Trophoblast cell (in vitro differentiated cells and primary cell): ENCODE measurements around the gene RAPGEF1.

Experiments
- DNase-seq, 2 donors: peaks; one replicate each; pipeline ENCODE4 v3.0.0-alpha.2; 2016
- H2AFZ ChIP-seq: 2 replicates; pipeline ENCODE4 v1.6.1; 2013; ENCODE audit warnings: low read length, moderate library complexity, mild to moderate bottlenecking; ENCODE audit not compliant: insufficient read depth, poor library complexity
- H2AK5ac ChIP-seq: 2 replicates; pipeline ENCODE4 v1.6.1; 2013; ENCODE audit warnings: mild to moderate bottlenecking, low read length
- H2BK120ac ChIP-seq: 2 replicates; pipeline ENCODE4 v1.6.1; 2013; ENCODE audit warnings: low read length, mild to moderate bottlenecking, moderate library complexity; ENCODE audit not compliant: insufficient read depth, poor library complexity
- H2BK12ac ChIP-seq: 2 replicates; pipeline ENCODE4 v1.6.1; 2013; ENCODE audit warnings: mild to moderate bottlenecking, low read length, moderate library complexity
- H2BK5ac ChIP-seq: 2 replicates; pipeline ENCODE4 v1.6.1; 2013; ENCODE audit warnings: low read length, low read depth, moderate library complexity, mild to moderate bottlenecking; ENCODE audit not compliant: poor library complexity
- H3K14ac ChIP-seq: 2 replicates; pipeline ENCODE4 v1.6.1; 2013; ENCODE audit warnings: mild to moderate bottlenecking, low read length
- H3K18ac ChIP-seq: 2 replicates; pipeline ENCODE4 v1.6.1; 2013; ENCODE audit warnings: mild to moderate bottlenecking, low read length
- H3K23ac ChIP-seq: 2 replicates; pipeline ENCODE4 v1.6.1; 2013; ENCODE audit warnings: low read length
- H3K27ac ChIP-seq: 2 replicates; pipeline ENCODE4 v1.5.1; 2013; ENCODE audit warnings: low read depth, mild to moderate bottlenecking, inconsistent platforms, low read length, moderate library complexity
- H3K27me3 ChIP-seq: 2 replicates; pipeline ENCODE4 v1.6.1; 2013; ENCODE audit warnings: inconsistent platforms, mild to moderate bottlenecking, low read length, moderate library complexity; ENCODE audit not compliant: insufficient read depth
- H3K36me3 ChIP-seq, 2 experiments: 1 replicate in 1 of 2; 2 replicates in 1 of 2; pipeline ENCODE4 v1.6.1; 2013; ENCODE audit warnings: low read length in 2 of 2, mild to moderate bottlenecking in 2 of 2, moderate library complexity in 1 of 2; ENCODE audit not compliant: insufficient read depth in 2 of 2, control insufficient read depth in 1 of 2
- H3K4ac ChIP-seq: 2 replicates; pipeline ENCODE4 v1.6.1; 2013; ENCODE audit warnings: low read depth, mild to moderate bottlenecking, low read length, moderate library complexity
- H3K4me1 ChIP-seq, 2 experiments: 1 replicate in 1 of 2; 2 replicates in 1 of 2; pipeline ENCODE4 v1.6.1; 2013; ENCODE audit warnings: low read length in 2 of 2, mild to moderate bottlenecking in 2 of 2, moderate library complexity in 1 of 2; ENCODE audit not compliant: insufficient read depth in 2 of 2, control insufficient read depth in 1 of 2
- H3K4me2 ChIP-seq: 2 replicates; pipeline ENCODE4 v1.6.1; 2013; ENCODE audit warnings: inconsistent platforms, mild to moderate bottlenecking, low read length, moderate library complexity
- H3K4me3 ChIP-seq: 2 replicates; pipeline ENCODE4 v1.5.1; 2013; ENCODE audit warnings: mild to moderate bottlenecking, low read depth, low read length, inconsistent platforms
- H3K79me1 ChIP-seq: one replicate; pipeline ENCODE4 v1.6.1; 2013; ENCODE audit warnings: low read length
- H3K79me2 ChIP-seq: 2 replicates; pipeline ENCODE4 v1.6.1; 2013; ENCODE audit warnings: low read length, mild to moderate bottlenecking; ENCODE audit not compliant: control insufficient read depth, insufficient read depth, poor library complexity
- H3K9ac ChIP-seq: 2 replicates; pipeline ENCODE4 v1.6.1; 2013; ENCODE audit warnings: mild to moderate bottlenecking, low read length
- H3K9me3 ChIP-seq: 2 replicates; pipeline ENCODE4 v1.6.1; 2013; ENCODE audit warnings: low read depth, mild to moderate bottlenecking, control low read depth, inconsistent platforms, low read length; ENCODE audit not compliant: insufficient read depth
- H4K12ac ChIP-seq: 2 replicates; pipeline ENCODE4 v1.6.1; 2013; ENCODE audit warnings: low read depth, mild to moderate bottlenecking, low read length, moderate library complexity
- H4K8ac ChIP-seq: 2 replicates; pipeline ENCODE4 v1.6.1; 2013; ENCODE audit warnings: low read depth, mild to moderate bottlenecking, low read length, moderate library complexity
- H4K91ac ChIP-seq: one replicate; pipeline ENCODE4 v1.6.1; 2013; ENCODE audit warnings: low read depth, mild to moderate bottlenecking, low read length, moderate library complexity
- WGBS: extraction: QIAGEN DNeasy Blood & Tissue Kit; methylation state at CpG from one replicate; pipeline ENCODE4 v1.1.7; 2013; ENCODE audit warnings: missing lambda C conversion rate; ENCODE audit not compliant: insufficient read length, insufficient coverage; ENCODE audit errors: extremely low coverage; 5-methylcytosine and 5-hydroxymethylcytosine counted together

The RAPGEF1 gene

DNA sequence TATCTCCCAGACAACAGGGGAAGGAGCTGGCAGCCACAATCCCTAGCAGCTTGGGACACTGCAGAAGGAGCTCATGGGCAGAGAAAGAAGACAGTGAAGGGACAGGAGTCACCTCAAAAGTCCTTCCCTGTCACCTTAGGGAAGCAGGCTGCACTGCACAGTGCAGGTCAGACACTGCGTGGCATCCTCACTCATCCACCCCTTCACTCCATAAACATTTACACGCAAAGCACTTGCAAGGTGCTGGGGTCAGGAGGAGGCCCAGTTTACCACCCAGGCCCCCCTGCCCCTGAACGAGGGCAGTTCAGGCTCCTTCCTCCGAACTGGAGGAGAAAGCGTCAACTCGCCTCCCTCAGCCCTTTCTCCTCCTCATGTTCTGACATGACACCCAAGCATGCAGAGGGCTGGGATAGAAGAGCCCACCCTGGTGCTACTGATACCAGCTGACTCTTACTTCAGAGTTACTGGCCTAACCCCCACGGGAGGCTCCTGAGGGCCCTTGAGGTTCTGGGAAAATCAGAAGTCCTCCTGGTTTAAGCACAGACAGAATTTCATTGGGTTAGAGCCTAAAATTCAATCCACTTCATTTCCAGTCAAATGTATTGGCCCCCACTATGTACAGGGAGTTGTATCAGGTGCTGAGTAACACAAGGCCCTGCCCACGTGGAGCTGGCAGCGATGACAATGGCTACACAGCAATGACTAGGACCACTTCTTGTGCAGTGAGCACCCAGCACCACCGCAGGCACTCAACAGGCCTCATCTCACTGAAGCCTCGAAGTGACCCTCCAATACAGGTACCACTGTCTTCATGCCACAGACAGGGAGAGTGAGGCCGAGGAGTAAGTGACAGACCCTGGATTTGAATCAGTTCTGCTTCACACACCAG, 70.4 kb downstream of the RAPGEF1 start:
- peak overlapping the region; percentile 0 for H2BK5ac ChIP-seq
- H3K79me1 ChIP-seq: peaks cover 27% of the 10 kb centered on the region
- H2BK12ac ChIP-seq: peak overlapping the region; percentile 21
- no peak overlapping the region for H3K23ac ChIP-seq
- H3K36me3 ChIP-seq: peaks cover 0 to 2% of the 10 kb centered on the region in 2 experiments
- no peak overlapping the region for H2AFZ ChIP-seq
- WGBS: no CpG with 5 or more reads among the region's 12 CpGs
- peak overlapping the region; percentile 41 for H2AK5ac ChIP-seq
- peaks cover 53 to 66% of the 10 kb centered on the region in 2 experiments for H3K4me1 ChIP-seq
- H3K27ac ChIP-seq: no peak overlapping the region
- H3K9ac ChIP-seq: no peak overlapping the region
- H3K79me2 ChIP-seq: peaks cover 13% of the 10 kb centered on the region
- peak overlapping the region; percentile 18 for H4K8ac ChIP-seq
- no peak overlapping the region for H3K4me2 ChIP-seq
- H2BK120ac ChIP-seq: peak overlapping the region; percentile 15
- H3K9me3 ChIP-seq: no peaks in the 10 kb centered on the region
- H4K12ac ChIP-seq: no peak overlapping the region
- peak overlapping the region; percentile 43 for H3K18ac ChIP-seq
- H3K4ac ChIP-seq: peak overlapping the region; percentile 50
- H3K4me3 ChIP-seq: peak overlapping the region; percentile 11
- H4K91ac ChIP-seq: peak overlapping the region; percentile 13
- DNase-seq: no peak
- H3K27me3 ChIP-seq: no peaks in the 10 kb centered on the region
- H3K14ac ChIP-seq: peak overlapping the region; percentile 13

DNA sequence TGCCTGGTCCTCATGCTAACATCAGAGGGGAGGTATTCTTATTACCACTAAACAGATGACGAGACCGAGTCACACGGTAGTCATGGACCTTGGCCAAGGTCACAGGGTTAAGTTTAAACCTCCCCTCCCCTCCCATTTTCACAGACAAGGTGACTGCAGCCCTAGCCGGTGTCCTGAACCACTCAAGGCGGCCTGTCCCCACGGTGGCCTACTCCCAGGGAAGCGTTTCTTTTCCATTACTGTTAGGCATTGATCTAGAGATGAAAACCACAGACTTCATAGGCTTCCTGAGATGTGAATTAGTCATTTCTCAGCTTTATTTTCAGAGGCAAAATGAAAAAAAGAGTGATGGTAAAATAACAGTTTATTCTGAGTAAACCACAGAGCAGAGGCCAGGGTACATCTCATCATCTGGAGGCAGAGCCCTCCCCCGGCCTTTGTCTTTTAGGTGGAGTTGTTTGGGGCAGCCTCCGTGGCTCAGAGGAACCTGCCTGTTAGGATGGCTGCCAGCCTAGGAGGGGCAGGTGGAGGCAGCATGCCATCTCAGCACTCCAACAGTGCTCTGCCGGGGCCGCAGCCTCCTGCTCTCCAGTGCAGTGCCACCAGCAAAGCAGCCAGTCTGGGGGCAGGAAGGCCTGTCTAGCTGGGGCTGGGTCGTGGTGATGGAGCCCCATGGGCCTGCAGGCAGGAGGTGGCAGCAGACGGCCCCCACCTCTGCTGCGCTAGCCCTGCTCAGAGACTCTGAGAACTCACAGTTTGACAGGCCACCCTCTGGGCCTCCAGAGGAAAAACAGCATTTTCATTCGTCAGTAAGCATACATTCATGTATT, 71.2 kb downstream of the RAPGEF1 start:
- peaks cover 24% of the 10 kb centered on the region for H3K79me1 ChIP-seq
- H3K27ac ChIP-seq: peak overlapping the region; percentile 25
- H3K14ac ChIP-seq: peak overlapping the region; percentile 44
- H3K4me3 ChIP-seq: no peak overlapping the region
- H4K8ac ChIP-seq: peak overlapping the region; percentile 56
- no CpG with 5 or more reads among the region's 15 CpGs for WGBS
- H3K27me3 ChIP-seq: no peaks in the 10 kb centered on the region
- peaks cover 11% of the 10 kb centered on the region for H3K79me2 ChIP-seq
- H2BK120ac ChIP-seq: peak overlapping the region; percentile 85
- peak overlapping the region; percentile 78 for H4K91ac ChIP-seq
- no peak overlapping the region for H4K12ac ChIP-seq
- H3K18ac ChIP-seq: peak overlapping the region; percentile 58
- H3K36me3 ChIP-seq: peaks cover 0 to 2% of the 10 kb centered on the region in 2 experiments
- H2BK12ac ChIP-seq: peak overlapping the region; percentile 89
- no peak overlapping the region for H3K4me2 ChIP-seq
- H2AFZ ChIP-seq: no peak overlapping the region
- no peak for DNase-seq
- no peak overlapping the region for H3K23ac ChIP-seq
- H2AK5ac ChIP-seq: peak overlapping the region; percentile 65
- peak overlapping the region; percentile 42 for H2BK5ac ChIP-seq
- peak overlapping the region; percentile 50 for H3K4ac ChIP-seq
- no peaks in the 10 kb centered on the region for H3K9me3 ChIP-seq
- H3K9ac ChIP-seq: no peak overlapping the region
- H3K4me1 ChIP-seq: peaks cover 49 to 60% of the 10 kb centered on the region in 2 experiments

DNA sequence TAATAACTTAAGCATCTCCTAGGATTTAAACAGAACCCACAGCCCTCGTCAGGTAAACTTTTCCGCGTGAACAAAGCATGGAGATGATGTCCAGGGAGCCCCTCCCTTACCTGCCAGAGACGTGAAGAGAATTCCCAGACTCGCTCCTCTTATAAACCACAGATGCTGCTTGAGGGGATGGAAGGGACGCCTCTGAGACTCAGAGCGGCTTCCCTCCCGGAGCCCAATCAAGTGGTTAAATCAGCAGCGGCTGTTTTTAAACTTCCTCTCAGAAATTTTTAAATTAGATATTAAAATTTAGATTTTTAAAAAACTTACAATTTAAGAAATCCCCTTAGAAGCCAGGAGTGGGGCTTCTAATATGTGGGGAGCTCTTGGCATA, 71.8 kb downstream of the RAPGEF1 start:
- Histone ChIP-seq H3K27me3 (no peaks in the 10 kb centered on the region), H2AFZ (no peak overlapping the region), H3K4me3 (no peak overlapping the region), H3K18ac (no peak overlapping the region), H2AK5ac (no peak overlapping the region), H2BK12ac (no peak overlapping the region), H3K9ac (no peak overlapping the region), H2BK120ac (peak overlapping the region; percentile 85), H2BK5ac (peak overlapping the region; percentile 42), H3K36me3 (peaks cover 0 to 2% of the 10 kb centered on the region in 2 experiments), H4K8ac (no peak overlapping the region), H3K4me2 (no peak overlapping the region), H3K14ac (no peak overlapping the region), H3K79me1 (peaks cover 22% of the 10 kb centered on the region), H3K4ac (no peak overlapping the region), H3K27ac (peak overlapping the region; percentile 25), H3K4me1 (peaks cover 46 to 55% of the 10 kb centered on the region in 2 experiments), H3K23ac (no peak overlapping the region), H4K91ac (peak overlapping the region; percentile 78), H3K9me3 (no peaks in the 10 kb centered on the region), H4K12ac (no peak overlapping the region), H3K79me2 (peaks cover 11% of the 10 kb centered on the region)
- no peak for DNase-seq
- no CpG with 5 or more reads among the region's 9 CpGs for WGBS

DNA sequence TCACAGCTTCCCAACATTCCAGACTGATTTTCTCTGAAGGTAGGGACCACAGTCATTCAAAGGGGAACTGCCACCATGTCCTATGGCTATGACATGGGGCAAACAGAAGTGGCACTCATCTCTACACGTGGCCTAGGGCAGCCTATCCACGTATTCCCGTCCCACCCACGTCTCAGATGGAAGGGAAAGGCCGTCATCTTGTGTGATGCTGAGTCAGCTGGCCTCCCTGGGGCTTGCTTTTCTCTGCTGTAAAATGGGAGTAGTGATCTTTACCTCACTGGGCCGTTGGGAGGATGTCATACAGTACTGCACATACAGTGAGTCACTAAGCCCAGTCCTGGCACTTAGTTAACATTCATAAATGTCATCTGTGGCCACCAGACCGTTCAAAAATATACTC, 72.3 kb downstream of the RAPGEF1 start:
- Histone ChIP-seq H4K91ac (peak overlapping the region; percentile 15), H2AK5ac (no peak overlapping the region), H4K12ac (no peak overlapping the region), H3K79me1 (peaks cover 19% of the 10 kb centered on the region), H3K9ac (no peak overlapping the region), H2BK12ac (no peak overlapping the region), H3K4me3 (no peak overlapping the region), H3K27ac (peak overlapping the region; percentile 2), H3K4ac (no peak overlapping the region), H3K18ac (no peak overlapping the region), H3K27me3 (no peaks in the 10 kb centered on the region), H3K4me1 (peaks cover 42 to 51% of the 10 kb centered on the region in 2 experiments), H3K9me3 (no peaks in the 10 kb centered on the region), H4K8ac (no peak overlapping the region), H3K4me2 (no peak overlapping the region), H3K79me2 (peaks cover 11% of the 10 kb centered on the region), H3K14ac (no peak overlapping the region), H3K36me3 (peaks cover 0 to 4% of the 10 kb centered on the region in 2 experiments), H2BK5ac (no peak overlapping the region), H2BK120ac (no peak overlapping the region), H3K23ac (no peak overlapping the region), H2AFZ (no peak overlapping the region)
- no CpG with 5 or more reads among the region's 7 CpGs for WGBS
- DNase-seq: peak; percentile 95 to 97
